ENCODE measurements around the gene ADK. TPM values are rescaled to one million over a fixed set of nuclear protein-coding genes. Genes with fewer than 3 reads are reported as not detected.

Gene ADK
- total RNA-seq, 1 experiment from 2014 or later: 26.8 TPM

DNA sequence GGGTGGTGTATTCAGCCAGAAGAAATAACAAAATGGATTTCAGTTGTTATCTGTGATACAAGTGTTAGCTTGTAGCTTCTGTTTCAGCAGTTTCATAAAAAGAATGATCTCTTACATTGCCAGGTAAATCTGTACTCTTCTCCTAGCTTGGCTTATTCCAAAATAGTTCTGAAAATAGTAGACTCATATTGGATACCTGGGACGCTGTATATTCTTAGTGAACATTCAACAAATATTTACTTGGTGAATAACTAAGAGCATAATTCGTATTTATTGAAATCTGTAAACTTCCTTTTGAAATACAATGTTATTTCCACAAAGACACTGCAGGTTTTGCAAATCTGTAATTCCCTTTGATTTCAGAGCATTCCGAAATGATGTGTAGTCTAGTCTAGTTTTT lies 249.2 kb downstream of the ADK start:
- Histone ChIP-seq H3K18ac (ENCODE audit: insufficient read length, low read depth, low read length) (no peak overlapping the region), H3K27me3 (ENCODE audit: insufficient read depth, low read length) (no peaks in the 10 kb centered on the region), H4K91ac (ENCODE audit: insufficient read length, low read depth, low read length) (no peak overlapping the region), H2BK5ac (ENCODE audit: insufficient read length, low read length) (no peak overlapping the region), H2BK120ac (ENCODE audit: low read depth, low read length, poor library complexity, severe bottlenecking) (no peak overlapping the region), H3K14ac (ENCODE audit: insufficient read depth, low read length) (no peak overlapping the region), H2AFZ (ENCODE audit: low read length) (no peak overlapping the region), H2AK5ac (ENCODE audit: insufficient read length, low read length) (no peak overlapping the region), H4K20me1 (ENCODE audit: control insufficient read depth, insufficient read depth, insufficient read length) (no peaks in the 10 kb centered on the region), H3K79me2 (ENCODE audit: insufficient read depth, low read length) (no peaks in the 10 kb centered on the region), H3K23ac (ENCODE audit: insufficient read length, low read depth, low read length) (no peak overlapping the region), H3K23me2 (ENCODE audit: insufficient read length, low read depth, low read length, poor library complexity, severe bottlenecking) (no peaks in the 10 kb centered on the region), H3K79me1 (ENCODE audit: insufficient read depth, low read depth, low read length, poor library complexity, severe bottlenecking) (no peaks in the 10 kb centered on the region), H3K4me1 (ENCODE audit: insufficient read depth, low read length) (no peaks in the 10 kb centered on the region), H3K56ac (ENCODE audit: insufficient read length, low read depth, low read length) (no peak overlapping the region), H4K8ac (replicated peaks; ENCODE audit: insufficient read length, low read depth, low read length) (no peak overlapping the region), H3K9ac (ENCODE audit: extremely low read depth, insufficient read length, low read length) (no peak overlapping the region), H3T11ph (ENCODE audit: low read length) (no peak overlapping the region), H3K9me3 (ENCODE audit: control insufficient read depth, low read depth, low read length) (no peaks in the 10 kb centered on the region), H3K27ac (ENCODE audit: insufficient read length, low read depth, low read length) (no peak overlapping the region), H2BK15ac (ENCODE audit: low read depth, low read length) (no peak overlapping the region), H3K4me2 (ENCODE audit: insufficient read depth, insufficient read length, low read length) (no peak overlapping the region), H3K4ac (ENCODE audit: low read depth, low read length) (no peak overlapping the region), H4K5ac (ENCODE audit: insufficient read length, low read depth, low read length) (no peak overlapping the region), H2BK20ac (ENCODE audit: low read depth, low read length, poor library complexity, severe bottlenecking) (no peak overlapping the region), H2BK12ac (ENCODE audit: insufficient read length, low read depth, low read length) (no peak overlapping the region)
- TF ChIP-seq, protein P1, sequence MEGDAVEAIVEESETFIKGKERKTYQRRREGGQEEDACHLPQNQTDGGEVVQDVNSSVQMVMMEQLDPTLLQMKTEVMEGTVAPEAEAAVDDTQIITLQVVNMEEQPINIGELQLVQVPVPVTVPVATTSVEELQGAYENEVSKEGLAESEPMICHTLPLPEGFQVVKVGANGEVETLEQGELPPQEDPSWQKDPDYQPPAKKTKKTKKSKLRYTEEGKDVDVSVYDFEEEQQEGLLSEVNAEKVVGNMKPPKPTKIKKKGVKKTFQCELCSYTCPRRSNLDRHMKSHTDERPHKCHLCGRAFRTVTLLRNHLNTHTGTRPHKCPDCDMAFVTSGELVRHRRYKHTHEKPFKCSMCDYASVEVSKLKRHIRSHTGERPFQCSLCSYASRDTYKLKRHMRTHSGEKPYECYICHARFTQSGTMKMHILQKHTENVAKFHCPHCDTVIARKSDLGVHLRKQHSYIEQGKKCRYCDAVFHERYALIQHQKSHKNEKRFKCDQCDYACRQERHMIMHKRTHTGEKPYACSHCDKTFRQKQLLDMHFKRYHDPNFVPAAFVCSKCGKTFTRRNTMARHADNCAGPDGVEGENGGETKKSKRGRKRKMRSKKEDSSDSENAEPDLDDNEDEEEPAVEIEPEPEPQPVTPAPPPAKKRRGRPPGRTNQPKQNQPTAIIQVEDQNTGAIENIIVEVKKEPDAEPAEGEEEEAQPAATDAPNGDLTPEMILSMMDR (conservative IDR thresholded peaks at IDR 0.05): no peak
- no peaks in the 10 kb centered on the region for H3K27me3 Mint-ChIP-seq (ENCODE audit: low read depth)
- peaks cover 22 to 34% (median 29%) of the 10 kb centered on the region in 3 experiments for H3K36me3 Mint-ChIP-seq (ENCODE audit: insufficient read depth in 1 of 3, low read depth in 3 of 3)
- no peak for DNase-seq
- no peaks in the 10 kb centered on the region for H3K4me1 Mint-ChIP-seq
- no peak overlapping the region for H3K27ac Mint-ChIP-seq
- H3K4me3 Mint-ChIP-seq: no peak overlapping the region
- no CpG with 5 or more reads among the region's 3 CpGs for WGBS (ENCODE audit: extremely low coverage, insufficient read length, low lambda C conversion rate)
- peaks cover 28 to 31% of the 10 kb centered on the region in 2 experiments for H3K9me3 Mint-ChIP-seq
